ENCODE data around the gene HOXA3.

- TF ChIP-seq POLR2AphosphoS5 (IDR thresholded peaks at IDR 0.05) (peak; percentile 10 to 14), CTCF (IDR thresholded peaks at IDR 0.05) (no peak)
Measured at GRCh38 chr7:27122077-27122910, 30.1 kb downstream of the HOXA3 start.

All from esophagus muscularis mucosa (tissue), 3 donors.